Activated CD4-positive, alpha-beta T cell treated with anti-CD3 and anti-CD28 coated beads, Interleukin-2, amount 50 U/mL, for 1 hour (primary cell): ENCODE data around the gene SAMD13.

Source experiments
- DNase-seq: peaks from one replicate; pipeline ENCODE4 v3.0.0-alpha.2; 2020

Gene SAMD13

DNA sequence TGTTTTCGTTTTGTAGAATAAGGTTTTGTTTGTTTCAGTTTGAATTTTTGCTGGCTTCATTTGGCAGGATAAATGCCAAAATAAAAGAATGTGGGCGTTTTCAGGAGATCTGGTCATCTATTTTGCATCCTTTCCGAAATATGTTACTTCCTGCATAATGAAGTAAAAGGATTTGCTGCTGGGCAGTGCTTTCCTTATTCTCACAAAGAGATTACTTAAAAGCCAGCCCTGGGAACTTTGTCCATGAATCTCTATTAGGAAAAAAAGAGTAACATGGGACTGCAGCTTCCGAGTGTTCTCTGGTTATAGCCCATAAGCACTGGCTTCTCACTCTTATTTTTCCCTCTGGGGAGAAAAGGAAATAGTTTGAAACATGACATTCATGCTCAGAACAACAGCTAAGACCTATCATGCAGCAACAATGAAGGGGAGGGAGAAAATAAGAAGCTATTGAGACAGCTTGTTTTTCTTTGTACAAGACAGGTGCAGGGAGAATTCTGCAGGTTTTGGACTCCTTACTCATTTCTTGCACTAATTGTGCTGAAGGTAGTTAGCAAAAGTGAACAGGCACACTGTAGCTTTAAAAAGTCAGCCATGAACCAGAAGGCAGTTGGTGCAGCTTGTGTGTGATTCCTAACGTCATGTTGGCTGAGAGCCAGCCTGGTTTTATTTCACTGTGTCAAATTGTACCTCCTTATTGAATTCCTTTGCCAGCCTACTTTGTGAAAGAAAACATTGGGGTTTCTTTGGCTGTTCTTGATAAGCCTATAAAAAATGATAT, at the start of gene SAMD13:
Gene SAMD13, plus strand, starts transcription at position 705 of the 781 bp plus-strand sequence. CDS start 1,527 bp downstream, outside the sequence.
- peak; percentile 42 for DNase-seq

GRCh38 chr1:84253036-84253435, 48.5 kb upstream of the SAMD13 start:
- no peak for DNase-seq

DNA sequence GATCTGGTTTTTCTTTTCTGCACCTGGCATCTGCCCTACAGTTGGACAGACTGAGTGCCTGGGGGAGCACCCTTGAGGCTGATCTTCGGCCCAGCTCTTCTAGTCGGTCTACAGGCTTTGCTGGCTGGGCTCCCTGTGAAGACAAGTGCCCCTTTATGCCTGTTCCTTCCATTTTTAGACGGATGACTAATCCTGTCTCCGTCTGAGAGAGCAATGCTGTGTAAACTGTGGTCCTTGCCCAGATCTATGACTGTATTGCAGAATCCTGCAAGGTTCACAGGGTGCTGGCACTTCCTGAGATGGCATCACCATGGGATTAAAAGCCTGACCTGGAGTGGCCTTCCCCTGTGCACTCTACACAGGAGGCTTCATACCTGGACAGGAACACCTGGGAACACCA, 47.6 kb upstream of the SAMD13 start:
- DNase-seq: no peak

GRCh38 chr1:84254703-84255238, 46.7 kb upstream of the SAMD13 start:
- no peak for DNase-seq

GRCh38 chr1:84255582-84255981, 45.9 kb upstream of the SAMD13 start:
- DNase-seq: no peak

- DNase-seq: no peak
These were observed 43.9 kb upstream of the SAMD13 start for GRCh38 chr1:84257617-84258016.

DNA sequence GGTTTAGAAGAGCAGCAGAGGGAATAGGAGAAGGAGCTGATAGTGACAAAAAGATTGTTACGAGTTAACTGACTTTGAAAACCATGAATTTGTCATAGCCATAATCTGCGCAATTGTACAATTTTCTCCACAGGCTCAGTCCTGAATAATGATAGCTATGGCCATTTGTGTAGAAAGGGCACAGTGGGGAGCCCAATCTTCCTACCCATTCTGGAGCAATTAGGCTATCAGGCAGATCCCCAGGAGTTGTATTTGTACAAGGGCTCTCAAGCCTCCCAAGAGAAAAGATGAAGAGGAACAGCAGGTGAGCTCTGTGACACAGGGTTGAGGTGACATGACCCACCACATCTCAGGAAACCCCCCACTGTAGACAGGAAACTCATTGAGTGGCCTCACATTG, 42.1 kb upstream of the SAMD13 start:
- no peak for DNase-seq

DNA sequence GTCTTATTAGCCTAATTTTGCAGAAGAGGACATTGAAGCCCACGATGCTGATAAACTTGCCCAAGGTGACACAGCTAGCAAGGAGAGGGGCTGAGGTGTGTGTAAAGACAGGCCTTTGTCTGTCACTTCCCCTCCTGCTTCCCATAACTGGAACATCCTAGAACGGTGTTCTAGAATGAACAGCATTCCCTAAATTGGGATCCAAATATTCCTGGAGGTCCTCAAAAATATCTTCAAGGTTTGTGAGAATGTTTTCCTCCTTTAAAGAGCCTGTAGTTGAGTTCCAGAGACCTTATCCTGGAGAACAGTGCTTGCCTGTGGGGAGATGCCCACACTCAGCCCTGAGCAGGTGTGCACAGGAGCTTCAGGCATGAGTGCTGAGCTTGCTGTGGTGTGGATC, 41.5 kb upstream of the SAMD13 start:
- DNase-seq: no peak

DNA sequence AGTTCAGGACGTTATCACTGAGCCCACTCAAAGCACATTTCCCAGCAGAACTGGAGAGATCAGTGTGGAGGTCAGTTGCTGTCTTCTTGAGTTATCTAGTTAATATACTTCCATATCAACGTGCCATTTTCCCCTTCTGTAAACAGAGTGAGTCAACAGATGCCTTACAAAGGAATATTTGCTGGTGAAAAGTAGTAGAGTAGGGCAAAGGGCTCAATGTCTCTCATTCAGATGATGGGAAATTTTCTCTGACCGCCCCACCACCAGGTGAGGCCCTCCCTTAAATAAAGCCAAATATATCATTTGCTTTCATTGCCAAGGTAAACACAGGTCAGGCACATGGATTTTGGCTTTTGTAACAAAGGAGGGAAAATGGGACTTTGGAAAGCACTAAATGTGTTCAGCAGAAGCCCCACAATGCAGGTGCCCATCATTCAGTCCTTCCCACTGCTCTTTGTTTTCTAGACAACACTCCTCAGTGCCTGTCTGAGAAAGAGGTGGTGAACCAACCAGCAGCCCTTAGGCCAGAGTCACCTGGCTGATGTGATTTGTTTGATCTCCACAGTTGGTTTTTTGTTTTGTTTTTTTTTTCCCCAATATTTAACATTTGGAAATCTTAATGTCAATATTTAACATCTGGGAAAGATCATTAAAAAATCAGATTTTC, 40.5 kb upstream of the SAMD13 start:
- DNase-seq: no peak

GRCh38 chr1:84264961-84265360, 36.5 kb upstream of the SAMD13 start:
- no peak for DNase-seq

- DNase-seq: no peak
These were observed 35.6 kb upstream of the SAMD13 start for GRCh38 chr1:84265867-84266266.

DNA sequence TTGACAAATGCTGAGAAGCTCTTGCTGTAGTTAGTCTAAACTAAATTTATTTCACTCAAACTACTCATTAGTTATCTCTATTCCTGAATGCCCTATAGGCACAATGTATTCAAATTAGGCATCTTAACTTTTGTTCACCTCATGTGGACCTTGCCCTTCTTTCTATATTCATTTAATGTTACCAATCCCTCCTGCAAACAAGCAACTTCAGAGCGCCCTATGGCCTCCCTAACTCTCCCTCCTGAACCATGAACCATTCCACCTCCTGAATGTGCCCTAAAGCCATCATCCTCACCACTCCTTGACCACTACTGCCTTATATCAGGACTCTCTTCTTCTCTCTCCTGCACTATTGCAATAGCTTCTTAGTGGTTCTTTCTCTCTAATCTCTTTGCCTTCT, 34.8 kb upstream of the SAMD13 start:
- no peak for DNase-seq

GRCh38 chr1:84267476-84267875, 34.0 kb upstream of the SAMD13 start:
- DNase-seq: no peak

GRCh38 chr1:84268346-84268745, 33.2 kb upstream of the SAMD13 start:
- DNase-seq: no peak

DNA sequence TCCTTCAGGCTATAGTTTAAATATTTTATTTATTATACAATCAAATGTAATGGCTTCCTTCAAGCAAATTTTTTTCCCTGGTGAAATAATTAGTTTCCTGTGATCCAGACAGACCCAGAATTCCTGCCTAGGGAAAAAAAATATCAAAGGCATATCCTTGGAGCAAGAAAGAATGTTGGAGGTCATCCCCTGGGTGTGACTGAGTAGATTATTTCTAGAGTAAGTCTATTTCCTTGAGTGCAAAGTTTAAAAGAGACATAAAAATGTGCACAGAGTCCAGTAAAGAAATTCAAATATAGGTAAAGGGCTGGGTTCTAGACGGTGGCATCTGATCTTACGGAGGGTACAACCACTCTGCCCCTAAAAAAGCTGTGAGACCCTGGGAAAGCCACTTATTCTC, 32.2 kb upstream of the SAMD13 start:
- no peak for DNase-seq

DNA sequence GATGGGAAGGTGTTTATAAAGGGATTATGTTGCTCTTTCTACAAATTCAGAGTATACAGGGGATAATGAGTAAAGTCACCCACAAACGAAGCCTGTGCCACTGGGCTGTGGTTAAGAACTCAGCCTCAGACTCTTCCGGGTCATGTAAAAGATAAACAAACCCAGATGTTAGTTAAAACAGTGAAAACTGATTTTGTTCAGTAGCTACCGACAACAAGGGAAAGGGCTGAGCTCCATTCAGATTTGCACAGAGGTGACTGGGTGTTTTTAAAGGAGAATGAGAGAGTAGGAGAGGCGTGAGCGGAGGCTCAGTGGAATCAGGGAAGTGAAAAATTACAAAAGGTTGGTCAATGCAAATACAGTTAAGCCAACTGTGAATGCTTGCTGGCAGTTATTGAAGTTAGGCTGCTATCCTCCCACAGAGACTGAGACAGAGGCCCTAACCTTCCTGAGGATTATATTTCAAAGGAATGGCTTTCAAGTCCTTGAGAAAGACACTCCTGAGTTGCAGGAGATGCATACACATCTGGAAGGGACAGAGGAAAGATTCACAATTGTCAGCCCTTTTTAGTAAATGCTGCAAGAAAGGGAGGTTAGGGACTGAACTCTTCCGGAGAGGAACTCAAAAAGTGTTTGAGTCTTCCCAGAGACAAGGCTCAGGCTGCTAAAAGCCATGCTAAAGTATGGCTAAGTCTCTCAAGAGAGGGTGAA, 29.9 kb upstream of the SAMD13 start:
- no peak for DNase-seq

GRCh38 chr1:84272401-84272800, 29.1 kb upstream of the SAMD13 start:
- no peak for DNase-seq

DNA sequence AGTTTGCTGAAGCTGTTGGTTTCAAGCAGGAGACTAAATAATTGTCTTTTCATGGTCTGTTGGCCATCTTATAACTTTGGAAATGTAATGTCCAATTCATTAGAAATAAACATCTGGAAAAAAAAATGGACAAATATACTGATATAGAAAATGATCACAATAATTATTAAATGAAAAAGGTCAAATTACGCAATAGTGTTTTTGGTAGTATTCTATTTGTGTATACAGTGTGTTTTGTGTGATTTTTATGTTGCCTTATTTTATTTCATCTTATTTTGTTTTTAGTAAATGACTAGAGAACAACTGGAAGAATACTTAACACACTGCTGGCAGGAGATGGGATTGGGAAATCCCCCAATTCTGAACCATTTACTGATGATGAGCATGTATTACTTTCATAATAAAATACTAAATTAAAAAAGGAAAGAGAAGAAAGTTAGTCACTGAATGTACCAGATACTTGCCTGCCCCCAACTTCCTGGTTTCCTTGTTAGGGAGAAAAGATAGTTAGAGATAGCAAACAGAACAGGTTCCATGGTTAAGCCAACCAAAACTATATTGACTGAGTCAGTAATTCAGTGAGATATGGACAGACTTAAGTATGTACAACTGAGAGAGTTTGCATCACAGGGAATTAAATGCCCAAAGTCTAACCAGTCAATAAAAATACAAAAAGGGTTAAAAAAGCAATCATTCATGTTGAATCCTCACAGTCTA, 24.0 kb upstream of the SAMD13 start:
- DNase-seq: no peak

- no peak for DNase-seq
These were observed 22.6 kb upstream of the SAMD13 start for GRCh38 chr1:84278905-84279304.

DNA sequence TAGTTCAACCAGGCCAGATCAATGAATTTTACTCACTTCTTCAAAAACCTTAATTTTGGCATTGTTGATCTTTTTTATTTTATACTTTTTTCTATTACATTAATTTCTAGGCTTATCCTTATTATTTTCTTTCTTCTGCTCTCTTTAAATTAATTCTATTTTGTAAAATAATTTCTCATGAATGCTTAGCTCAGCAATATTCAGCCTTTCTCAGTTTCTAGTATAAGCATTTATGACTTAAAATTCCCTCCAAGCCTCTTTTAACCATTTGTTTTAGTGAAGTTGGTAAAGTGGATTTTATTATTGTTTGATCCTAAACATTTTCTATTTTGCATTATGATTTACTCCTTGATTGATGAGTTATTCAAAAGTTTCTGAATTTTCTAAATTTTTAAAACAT, 20.6 kb upstream of the SAMD13 start:
- DNase-seq: no peak

DNA sequence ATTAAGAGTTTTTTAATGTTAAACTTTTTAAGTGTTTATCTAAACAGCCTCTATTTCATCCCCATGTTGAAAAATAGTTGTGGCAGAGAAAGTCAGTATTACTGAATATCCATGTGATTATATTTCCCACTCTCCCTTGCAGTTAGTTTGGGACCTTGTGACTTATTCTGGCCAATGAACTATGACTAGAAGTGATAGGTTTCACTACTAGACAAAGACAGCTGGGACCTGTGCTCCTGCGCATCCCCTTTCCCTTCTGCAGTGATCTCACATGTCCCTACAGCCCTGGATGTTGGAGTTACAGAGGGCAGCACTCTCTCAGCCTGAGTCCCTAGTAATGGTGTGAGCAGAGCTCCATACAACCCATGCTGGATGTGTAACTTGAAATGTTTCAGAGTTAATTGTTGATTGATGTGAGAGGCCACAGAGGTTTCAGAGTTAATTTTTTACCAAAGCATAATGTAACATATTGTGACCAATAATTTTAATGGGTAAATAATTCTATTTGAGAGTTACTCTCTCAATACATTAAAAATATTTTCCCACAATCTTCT, 18.7 kb upstream of the SAMD13 start:
- no peak for DNase-seq

DNA sequence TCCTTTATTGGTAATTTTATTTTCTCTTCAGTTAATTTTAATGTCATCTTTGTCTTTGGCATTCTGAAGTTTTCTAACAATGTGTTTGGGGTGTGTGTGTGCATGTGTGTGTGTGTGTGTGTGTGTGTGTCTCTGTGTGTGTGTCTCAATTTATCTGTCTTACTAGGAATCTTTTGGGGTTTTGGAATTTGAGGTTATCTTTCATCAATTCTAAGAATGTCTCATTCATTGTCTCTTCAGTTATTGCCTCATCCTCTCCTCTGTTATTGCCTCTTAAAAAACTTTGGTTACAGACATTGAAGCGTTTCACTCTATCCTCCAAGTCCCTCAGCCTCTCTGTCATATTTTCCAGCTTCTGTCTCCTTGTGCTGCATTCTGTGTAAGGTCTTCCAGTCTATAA, 18.1 kb upstream of the SAMD13 start:
- DNase-seq: no peak

- no peak for DNase-seq
These were observed 15.4 kb upstream of the SAMD13 start for GRCh38 chr1:84286071-84286470.
